Activated gamma-delta T cell (primary cell): ENCODE measurements around the gene CXCL13.

Source experiments
- DNase-seq: peaks from one replicate; lab custom pipeline; 2025; lab: John Stamatoyannopoulos, UW
- total RNA-seq, 2 donors: gene quantifications; one replicate each; lab custom pipeline; 2026; lab: John Stamatoyannopoulos, UW

Gene CXCL13, protein sequence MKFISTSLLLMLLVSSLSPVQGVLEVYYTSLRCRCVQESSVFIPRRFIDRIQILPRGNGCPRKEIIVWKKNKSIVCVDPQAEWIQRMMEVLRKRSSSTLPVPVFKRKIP
- 0 to 0.31 reads per million in 2 donors for total RNA-seq

DNA sequence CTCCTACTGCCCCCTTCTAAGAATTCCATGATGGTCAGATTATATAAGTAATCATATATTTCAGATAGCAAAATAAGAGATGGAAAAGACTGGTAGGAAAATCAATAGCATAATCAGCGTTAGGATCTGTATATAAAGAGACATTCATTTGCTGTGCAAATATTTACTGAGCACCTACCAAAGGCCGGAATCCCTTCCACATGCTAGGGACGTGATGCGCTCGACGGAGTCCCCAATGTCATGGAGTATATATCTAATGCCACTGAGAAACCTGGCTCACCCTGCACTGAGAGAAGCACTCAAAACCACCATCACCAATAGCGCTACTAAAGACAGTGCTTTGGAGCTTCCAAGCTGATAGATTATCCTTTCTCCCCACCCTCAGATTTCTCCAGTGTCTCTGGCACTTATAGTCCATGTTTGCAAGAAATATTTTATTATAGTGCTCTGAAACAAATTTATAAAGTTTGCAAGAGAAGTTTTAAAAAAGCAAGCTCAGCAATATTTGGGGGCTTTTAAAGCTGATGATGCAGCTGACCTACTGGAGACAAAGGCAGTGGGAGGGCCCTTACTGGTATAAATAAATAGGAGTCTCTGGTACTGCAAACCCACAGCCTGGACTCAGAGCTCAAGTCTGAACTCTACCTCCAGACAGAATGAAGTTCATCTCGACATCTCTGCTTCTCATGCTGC, at the start of gene CXCL13:
Gene CXCL13, plus strand, starts transcription at position 611 of the 693 bp plus-strand sequence. Its CDS starts 46 bp downstream, at position 657.
- DNase-seq = no peak

DNA sequence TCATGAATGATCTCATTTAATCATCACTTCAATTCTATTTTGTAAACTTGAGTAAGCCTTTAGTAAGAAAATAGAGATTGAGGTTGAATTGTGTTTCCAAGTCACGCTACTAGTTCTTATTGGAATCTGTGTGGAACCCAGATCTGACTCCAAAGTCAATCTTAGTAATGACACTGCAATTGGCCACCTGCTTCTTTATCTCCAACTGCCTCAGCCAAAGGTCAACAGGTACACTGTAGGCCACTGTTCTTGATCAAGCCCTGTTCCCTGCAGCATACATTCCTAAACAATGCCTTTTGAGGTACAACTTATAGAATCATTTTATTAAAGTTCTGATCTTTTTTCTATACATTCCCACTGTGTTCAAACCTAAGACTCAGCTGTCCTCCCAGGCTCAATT, 45.5 kb upstream of the CXCL13 start:
- no peak for DNase-seq

DNA sequence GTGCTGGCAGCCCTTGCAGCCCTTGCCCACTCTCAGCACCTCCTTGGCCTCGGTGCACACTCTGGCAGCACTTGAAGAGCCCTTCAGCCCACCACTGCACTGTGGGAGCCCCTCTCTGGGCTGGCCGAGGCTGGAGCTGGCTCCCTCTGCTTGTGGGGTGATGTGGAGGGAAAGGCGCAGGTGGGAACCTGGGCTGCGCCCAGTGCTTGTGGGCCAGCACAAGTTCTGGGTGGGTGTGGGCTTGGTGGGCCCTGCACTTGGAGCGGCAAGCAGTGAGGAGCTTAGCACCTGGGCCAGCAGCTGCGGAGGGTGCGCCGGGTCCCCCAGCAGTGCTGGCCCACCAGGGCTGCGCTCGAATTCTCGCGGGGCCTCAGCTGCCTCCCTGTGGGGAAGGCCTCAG, 43.9 kb upstream of the CXCL13 start:
- peak; percentile 10 for DNase-seq

DNA sequence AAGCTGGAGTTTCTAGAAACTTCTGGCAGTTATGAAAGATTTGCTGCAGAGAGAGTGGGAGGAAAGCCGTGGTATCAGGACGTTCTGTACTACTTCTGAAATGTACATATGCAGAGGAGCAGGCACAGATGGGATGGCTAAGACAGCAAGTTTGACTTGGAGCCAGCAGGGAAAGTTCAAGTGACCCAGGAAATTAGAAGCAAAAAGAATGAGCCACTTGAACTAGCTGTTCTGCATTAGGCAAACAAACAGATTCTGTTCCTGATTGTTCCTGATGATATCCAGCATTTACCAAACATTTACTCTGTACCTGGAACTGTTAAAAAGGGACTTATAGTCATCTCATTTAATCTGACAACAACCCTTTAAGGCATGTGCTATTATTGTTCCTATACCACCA, 41.4 kb upstream of the CXCL13 start:
- DNase-seq = no peak

DNA sequence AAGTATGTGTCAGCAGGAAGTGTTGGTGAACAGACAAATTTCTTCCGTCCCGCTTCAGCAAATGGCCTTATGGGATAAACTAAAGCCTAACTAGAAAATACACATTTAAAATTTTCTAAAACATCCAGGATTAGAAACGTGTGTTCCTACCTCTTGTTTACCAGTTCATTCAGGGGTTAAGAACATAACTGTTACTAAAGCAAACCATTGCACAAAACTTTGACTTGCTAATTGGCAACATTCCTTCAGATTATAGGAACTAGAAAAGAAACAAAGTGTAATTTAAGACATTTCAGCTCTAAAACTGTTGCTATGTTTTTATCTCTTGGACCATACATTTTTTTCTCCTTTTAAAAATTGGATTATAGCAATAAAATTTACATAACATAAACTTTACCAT, 39.5 kb upstream of the CXCL13 start:
- DNase-seq = no peak

DNA sequence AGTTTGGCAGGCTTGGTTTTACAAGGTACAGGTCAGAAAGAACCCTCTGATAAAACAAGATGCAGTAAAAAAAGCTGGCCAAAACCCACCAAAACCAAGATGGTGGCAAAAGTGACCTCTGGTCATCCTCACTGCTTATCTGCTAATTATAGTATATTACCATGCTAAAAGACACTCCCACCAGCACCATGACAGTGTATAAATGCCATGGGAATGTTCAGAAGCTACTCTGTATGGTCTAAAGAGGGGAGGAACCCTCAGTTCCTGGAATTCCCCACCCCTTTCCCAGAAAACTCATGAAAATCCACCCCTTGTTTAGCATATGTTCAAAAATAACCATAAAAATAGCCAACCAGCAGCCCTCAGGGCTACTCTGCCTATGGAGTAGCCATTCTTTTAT, 38.1 kb upstream of the CXCL13 start:
- no peak for DNase-seq

DNA sequence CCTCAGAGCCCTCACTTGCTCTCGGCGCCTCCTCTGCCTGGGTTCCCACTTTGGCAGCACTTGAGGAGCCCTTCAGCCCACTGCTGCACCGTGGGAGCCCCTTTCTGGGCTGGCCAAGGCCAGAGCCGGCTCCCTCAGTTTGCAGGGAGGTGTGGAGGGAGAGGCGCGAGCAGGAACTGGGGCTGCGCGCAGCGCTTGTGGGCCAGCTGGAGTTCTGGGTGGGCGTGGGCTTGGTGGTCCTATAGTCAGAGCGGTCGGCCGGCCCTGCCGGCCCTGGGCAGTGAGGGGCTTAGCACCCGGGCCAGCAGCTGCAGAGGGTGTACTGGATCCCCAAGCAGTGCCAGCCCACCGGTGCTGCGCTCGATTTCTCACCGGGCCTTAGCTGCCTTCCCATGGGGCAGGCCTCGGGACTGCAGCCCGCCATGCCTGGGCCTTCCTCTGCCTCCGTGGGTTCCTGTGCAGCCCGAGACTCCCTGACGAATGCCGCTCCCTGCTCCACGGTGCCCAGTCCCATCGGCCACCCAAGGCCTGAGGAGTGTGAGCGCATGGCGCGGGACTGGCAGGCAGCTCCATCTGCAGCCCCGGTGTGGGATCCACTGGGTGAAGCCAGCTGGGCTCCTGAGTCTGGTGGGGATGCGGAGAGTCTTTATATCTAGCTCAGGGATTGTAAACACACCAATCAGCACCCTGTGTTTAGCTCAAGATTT, 35.0 kb upstream of the CXCL13 start:
- peak; percentile 6 for DNase-seq

DNA sequence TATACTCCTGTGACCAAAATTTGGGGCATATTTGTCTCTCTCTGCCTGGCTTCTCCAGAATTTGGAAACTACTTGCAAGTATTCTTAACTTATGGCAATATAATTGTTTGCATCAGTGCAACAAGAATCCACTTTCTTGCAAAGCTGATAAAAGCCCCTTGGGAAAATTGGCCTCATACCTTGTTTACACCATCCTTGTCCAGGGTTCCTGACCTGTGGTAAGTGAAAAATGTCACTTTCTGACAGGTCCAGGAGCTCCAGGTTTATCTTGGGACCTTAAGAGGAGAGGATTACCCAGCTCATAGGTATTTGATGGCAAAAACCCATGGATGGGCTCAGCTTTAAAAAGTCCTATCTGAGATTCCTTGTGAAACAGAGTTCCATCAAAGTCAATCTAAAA, 29.3 kb upstream of the CXCL13 start:
- no peak for DNase-seq

DNA sequence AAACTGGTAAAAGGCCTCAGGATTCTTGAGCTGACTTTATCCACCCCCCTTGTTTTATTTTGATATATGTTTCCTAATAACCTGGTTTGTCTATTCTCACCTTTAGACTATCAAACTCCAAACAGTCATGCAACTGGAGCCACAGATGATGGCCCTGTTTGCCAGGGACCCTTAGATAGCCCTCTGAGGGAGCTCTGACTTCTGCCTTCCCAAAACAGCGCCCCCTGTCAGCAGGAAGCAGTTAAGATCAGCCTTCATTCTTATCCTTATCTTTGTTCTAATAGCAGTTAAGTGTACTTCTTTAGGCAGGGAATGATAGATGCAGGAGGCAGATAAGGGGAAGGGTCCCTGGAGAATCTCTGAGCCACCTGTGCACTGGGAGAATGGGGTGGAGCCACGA, 27.5 kb upstream of the CXCL13 start:
- no peak for DNase-seq

DNA sequence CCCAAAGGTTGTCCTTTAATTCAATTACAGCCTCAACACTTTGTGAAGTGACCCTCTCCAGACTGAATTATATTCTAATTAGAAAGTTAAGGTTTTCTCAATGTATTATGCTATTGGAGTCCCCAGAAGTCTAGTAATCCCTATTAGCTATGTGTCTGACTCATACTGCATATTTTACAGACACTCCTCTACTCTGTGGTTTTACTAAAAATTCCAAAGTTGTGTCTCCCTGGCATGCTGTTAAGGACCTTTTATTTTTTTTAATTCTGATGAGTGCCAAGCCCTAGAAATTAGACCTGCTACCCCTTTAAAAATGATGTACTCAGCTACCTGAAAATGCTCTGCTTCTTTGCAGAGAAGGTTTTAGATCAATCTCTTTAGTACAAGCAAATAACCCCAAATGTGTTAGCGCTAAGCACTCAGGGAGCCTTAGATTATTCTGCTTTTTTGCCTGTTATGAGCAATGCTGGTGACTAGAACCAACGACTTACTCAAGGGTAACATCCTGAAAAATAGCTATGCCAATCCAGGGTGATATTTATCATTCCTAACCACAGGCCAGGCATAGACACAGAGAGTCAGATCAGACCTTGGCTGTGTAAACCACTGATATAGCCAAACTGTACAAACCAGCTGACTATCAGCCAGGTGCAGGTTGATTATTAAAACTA, 26.1 kb upstream of the CXCL13 start:
- DNase-seq = no peak

DNA sequence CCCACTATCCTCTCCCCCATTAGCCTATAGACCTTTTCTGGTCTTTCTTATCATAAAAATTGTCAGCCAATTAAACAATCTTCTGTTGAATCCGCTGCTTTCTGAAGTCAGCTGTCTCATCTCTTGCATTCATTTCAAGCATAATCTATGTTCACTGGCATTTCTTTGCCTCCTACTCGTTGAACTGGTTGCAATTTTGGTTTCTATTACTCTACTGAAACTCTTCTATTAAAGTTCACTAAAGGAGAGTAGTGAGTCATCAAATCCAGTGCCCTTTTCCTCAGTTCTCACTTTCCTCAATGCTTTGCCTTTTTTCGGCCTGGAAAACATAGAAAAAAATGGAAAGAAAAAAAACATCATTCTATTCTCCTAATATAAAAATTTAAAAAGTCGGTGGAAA, 23.9 kb upstream of the CXCL13 start:
- no peak for DNase-seq

DNA sequence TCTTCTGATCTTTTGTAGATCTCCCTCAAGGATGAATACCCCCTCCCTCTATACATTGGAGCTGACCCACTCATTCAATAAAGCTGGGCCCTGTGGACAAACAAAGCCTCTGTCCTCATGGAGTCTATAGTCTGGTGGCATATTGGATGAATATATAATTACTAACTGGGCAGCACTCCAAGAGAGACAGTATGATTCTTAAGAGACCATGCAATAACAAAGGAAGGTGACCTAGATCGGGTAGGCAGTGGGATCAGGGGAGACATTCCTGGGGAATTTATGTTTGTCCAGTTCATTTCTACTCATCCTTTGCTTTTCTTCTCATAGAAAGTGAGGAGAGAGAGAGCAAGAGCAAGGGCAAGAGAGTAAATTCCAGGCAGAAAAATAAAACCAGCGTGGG, 23.5 kb upstream of the CXCL13 start:
- no peak for DNase-seq

DNA sequence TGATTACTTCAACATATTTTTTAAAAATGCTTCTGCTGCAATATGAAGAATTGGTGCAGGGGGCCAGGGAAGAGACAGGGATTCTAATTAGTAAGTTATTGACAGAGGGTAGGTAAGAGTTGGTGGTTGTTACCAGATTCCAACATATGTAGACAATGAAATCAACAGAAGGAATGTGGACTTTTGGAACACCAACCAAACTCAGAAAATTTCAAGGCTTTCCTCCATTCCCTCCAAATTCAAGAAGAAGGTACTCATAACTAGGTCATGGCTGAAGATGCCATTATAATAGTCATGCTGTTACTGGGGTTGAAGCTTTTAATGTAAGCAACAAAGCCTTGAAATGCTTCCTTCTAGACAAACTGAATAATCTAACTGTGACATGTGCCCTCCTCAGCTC, 22.9 kb upstream of the CXCL13 start:
- DNase-seq = no peak

DNA sequence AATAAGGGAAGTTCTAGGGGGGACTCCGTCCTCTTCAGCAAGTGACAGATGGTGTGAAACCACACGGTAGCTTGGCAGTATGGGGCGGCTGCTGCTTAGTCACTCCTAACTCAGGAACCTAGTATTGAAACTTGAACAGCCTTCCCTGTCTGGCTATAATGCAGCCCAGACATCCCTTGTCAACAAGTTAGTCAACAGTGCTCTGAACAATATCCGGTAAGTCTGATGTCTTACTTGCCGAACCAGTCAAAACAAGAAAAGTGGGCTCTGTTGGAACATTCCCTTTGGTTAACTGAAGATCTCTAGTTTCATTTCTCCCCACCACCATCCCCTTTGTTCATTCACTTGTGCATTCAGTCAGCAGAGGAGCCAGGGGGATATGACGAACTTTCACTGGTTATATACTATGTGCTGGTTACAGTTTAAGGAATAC, 18.7 kb upstream of the CXCL13 start:
- DNase-seq = no peak

DNA sequence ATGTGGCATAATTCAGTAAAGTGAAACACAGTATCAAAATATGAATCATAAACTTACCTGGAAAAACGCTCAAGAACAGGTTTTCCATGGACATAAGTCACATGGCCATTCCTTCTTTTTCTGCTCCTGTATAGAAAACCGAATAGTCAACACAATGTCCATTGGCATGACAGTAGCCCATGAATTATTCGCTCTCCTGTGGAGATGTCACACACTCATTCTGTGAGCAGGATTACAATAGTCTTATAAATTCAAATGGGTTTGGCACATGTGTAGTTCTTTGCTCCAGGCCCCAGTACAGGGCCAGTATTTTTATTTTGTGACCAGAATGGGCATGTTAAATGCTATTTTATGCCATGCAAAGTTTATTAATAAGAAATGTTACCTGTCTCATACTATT, 15.1 kb upstream of the CXCL13 start:
- DNase-seq = no peak

DNA sequence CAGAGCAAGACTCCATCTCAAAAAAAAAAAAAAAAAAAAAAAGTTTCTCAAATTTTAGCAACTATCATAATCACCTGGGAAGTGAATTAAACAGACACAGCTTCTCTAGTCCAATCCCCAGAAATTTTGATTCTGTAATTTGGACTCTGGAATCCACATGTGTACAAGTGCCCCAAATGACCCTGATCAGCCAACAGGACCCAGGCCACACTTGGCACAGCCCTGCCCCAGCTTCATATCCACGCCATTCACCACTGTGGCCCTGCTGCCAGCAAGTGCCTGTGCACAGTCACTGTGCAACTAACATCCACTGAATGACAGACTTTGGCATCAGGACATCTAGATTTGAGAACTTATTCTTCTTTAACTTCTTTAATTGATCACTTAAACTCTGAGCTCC, 14.1 kb upstream of the CXCL13 start:
- DNase-seq = no peak

DNA sequence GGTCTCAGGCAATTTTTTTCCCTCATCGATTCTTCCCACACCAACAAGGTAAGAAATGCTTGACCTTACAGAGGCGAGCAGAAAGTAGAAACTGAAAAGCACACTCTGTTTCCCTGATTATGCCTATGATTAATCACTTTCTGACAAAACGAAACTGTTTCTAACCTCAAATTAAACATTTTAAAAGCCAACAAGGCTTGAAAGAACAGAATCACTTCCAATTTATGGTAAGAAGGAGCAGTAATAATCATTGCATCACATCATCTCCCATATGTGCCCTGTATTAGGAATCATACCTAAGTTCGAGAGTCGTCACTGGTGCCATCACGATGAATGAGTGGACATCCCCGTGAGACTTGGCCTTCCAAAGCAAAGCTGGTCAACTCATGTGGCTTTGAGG, 12.5 kb upstream of the CXCL13 start:
- no peak for DNase-seq

DNA sequence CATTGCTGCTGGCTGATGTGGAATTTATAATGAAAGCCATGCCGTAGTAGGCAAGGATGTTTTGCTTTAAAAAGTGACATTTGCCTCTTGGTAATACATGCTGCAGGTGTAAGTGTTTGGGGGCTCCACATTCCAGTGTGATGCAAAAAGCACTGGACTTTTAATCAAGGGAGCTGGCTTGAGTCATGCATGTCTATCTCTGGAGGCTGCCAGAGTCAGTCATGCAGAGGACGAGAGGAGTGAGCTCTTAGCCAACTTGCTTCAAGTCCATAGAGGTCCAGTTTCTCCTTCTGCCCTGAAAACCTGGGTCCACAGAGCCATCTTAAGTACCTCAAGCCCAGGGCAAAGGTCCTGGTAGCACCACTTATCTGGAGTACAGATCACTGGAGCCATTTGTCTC, 11.6 kb upstream of the CXCL13 start:
- DNase-seq = no peak

DNA sequence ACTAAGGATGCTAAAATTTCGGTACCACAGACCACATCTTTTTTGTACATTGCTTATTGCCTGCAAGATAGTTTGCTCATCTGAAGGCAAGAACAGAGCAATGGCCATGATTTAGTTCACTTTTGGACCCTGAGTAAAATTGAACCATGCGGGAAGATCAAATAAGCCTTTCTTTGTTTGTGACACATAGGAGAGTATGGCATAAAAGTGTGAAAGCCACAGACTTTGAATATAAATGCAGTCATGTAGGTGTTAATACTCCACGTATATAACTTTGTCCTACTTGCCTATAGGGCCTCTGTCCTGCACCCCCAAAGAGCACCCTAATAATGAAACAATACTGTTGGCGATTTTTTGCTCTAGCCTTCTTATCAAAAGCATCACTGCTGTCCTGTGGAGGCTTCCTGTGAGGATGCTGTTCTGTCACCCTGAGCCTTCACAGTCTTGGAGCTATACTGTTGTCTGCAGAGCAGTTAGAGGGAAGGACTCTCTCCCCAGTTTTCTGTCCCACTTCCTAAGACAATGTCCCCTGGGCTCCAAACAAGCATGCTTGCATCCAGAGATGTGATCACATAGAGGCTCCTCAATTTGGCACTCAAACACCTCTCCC, 10.2 kb upstream of the CXCL13 start:
- no peak for DNase-seq

DNA sequence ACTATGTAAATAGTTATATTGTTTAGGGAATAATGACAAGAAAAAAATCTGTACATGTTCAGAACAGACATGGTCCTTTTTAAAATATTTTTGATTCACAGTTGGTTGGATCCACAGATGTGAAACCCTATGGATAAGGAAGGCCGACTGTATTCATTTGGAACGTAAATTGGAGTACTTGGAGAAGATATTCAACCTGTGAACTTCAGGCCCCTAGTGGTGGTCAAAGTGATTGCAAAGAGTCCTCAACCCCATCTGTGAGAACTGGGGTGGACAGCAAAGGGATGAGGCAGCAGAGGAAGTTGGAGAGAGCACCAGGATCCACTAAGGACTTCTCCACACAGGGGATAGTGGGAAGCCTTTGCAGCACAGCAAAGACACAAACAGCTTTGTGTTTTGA, 6.2 kb upstream of the CXCL13 start:
- no peak for DNase-seq

DNA sequence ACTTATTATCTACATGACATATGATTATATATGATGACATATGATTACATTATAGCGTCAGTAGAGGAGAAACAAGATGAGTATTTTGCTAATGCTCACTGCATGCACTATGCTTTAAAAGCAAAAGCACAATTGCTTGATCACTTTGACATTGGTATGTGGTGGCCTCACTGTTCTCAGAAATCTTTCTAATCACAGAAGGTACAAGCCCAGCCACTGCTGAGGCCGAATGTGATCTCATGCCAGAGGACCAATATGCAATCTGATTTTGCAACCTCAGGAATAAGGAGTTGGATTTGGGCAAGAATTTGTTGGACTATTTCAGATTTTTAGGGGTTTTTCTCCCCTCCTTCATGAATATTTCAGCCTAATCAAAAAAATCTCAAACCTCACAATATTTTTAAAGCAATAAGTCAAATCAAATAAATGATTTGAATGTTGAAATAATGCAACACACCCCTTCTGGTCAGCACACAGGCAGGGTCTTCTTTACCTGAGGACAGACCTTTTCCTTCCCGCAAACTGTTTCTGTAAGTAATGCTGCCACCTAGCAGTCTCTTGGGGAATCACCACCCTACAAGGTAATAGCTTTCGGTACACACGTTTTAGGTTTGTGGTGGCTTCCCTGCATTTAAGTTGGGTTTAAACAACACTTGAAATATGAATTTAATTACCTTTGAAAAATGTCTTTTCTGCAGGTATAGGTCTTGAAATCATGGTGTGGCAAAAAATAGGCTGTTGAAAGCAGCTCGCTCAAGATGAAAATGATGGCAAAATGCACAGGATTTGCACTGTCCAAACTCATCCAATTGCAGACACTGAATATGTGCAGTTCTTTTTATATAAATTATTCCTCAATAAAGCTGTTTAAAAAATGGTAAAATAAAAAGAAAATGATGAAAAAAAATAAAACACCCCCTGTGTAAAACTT, 4.8 kb upstream of the CXCL13 start:
- DNase-seq = no peak
